Measurements from ENCODE around the gene MGAT2.
"Not testable (repeated sequence)": the region's sequence is repeated elsewhere in the genome, so short reads cannot be mapped to it uniquely, and the experiment has no call there.

Gene MGAT2

GRCh38 chr14:49641697-49642129 lies 21.1 kb downstream of the MGAT2 start:
- no peak overlapping the region for H3K27ac ChIP-seq
- DNase-seq (ENCODE audit: low read depth, low spot score), result no peak

- no peak overlapping the region for H3K27ac ChIP-seq
Measured at GRCh38 chr14:49642163-49642562, 21.6 kb downstream of the MGAT2 start.

GRCh38 chr14:49653508-49653907 lies 32.9 kb downstream of the MGAT2 start:
- H3K27ac ChIP-seq, result no peak overlapping the region
- DNase-seq (ENCODE audit: low read depth, low spot score), result no peak

More at GRCh38 chr14:49642163-49642562, 21.6 kb downstream of the MGAT2 start:
- no peak for DNase-seq (ENCODE audit: low read depth, low spot score)

GRCh38 chr14:49654511-49654910 lies 33.9 kb downstream of the MGAT2 start:
- H3K27ac ChIP-seq, result no peak overlapping the region
- no peak for DNase-seq (ENCODE audit: low read depth, low spot score)

DNA sequence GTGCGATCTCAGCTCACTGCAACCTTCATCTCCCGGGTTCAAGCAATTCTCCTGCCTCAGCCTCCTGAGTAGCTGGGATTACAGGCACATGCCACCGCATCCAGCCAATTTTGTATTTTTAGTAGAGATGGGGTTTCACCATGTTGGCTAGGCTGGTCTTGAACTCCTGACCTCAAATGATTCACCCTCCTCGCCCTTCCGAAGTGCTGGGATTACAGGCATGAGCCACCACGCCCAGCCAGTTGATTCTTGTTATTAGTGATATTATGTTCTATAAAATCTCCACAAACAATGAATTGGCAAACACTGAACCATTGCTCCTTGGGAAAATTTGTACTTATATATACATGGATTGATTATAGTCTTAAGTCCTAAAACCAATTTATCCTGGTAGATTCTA lies 36.9 kb downstream of the MGAT2 start:
- not testable (repeated sequence) for H3K27ac ChIP-seq; DNase-seq (ENCODE audit: low read depth, low spot score)

GRCh38 chr14:49659526-49660455 lies 39.2 kb downstream of the MGAT2 start:
- peak overlapping the region; percentile 82 for H3K27ac ChIP-seq
- DNase-seq (ENCODE audit: low read depth, low spot score), result peak; percentile 22

DNA sequence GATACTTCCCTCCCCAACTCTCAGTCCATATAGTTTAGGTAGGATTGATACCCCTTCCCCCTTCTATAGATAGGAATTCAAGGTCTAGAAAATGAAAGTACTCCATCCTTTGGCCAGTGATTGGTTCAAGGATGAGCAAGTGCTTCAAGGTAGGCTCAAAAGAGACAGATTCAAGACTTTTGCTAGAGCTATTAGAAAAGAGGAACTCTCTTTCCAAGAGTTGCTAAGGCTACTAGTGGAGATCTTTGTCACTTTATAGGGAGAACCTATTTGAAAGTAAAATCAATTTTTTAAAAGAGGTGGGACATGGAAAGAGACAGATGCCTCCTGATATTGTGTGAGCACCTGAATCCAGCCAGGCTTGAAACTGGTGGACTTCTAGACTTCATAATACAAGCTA lies 49.9 kb downstream of the MGAT2 start:
- H3K27ac ChIP-seq, result no peak overlapping the region
- no peak for DNase-seq (ENCODE audit: low read depth, low spot score)

All from epithelial cell of prostate (primary cell).